HG03175 (cell line): Measurements from ENCODE around the gene SCARB2.
"Not testable (repeated sequence)": the region's sequence is repeated elsewhere in the genome, so short reads cannot be mapped to it uniquely, and the experiment has no call there.

Experiments used
- ATAC-seq: cut with Tn5 transposase; IDR thresholded peaks from one replicate; pipeline ENCODE4 v1.9.1; 2021; ENCODE audit warnings: mild to moderate bottlenecking, moderate library complexity; ENCODE audit not compliant: unreplicated experiment

The SCARB2 gene, protein sequence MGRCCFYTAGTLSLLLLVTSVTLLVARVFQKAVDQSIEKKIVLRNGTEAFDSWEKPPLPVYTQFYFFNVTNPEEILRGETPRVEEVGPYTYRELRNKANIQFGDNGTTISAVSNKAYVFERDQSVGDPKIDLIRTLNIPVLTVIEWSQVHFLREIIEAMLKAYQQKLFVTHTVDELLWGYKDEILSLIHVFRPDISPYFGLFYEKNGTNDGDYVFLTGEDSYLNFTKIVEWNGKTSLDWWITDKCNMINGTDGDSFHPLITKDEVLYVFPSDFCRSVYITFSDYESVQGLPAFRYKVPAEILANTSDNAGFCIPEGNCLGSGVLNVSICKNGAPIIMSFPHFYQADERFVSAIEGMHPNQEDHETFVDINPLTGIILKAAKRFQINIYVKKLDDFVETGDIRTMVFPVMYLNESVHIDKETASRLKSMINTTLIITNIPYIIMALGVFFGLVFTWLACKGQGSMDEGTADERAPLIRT

GRCh38 chr4:76213415-76214176 is at the start of gene SCARB2:
TSS of gene SCARB2 (minus strand) at chr4:76213824. CDS start at chr4:76213543, 281 bp downstream.
- peak; percentile 81 for ATAC-seq

DNA sequence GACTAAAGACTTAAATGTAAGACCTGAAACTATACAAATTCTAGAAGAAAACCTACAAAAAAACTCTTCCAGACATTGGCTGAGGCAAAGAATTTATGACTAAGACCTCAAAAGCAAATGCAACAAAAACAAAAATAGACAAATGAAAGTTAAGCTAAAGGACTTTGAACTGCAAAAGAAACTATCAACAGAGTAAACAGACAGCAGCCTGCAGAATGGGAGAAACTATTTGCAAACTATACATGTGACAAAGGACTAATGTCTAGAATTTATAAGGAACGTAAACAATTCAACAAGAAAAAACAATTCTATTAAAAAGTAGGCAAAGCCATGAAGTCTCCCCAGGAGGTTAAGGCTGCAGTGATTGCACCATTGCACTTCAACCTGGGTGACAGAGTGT is 46.9 kb upstream of the SCARB2 start:
- ATAC-seq = no peak

DNA sequence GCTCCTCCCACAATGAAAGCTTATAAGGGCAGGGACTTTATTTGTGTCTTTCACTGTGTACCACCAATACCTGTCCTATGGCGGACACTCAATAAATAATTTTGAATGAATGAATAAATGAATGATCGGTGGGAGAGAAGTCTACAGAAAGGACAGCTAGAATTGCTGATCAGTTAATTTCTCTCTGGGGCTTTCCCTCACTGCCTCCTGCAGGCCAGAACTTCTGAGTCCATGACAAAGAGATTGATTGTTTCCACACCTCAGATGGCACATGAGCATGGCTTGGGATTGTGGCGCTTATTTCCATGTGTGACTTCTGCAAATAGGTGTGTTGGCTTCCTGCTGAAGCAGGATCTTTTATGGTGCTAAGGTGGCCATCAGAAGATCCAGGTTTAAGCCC is 44.2 kb upstream of the SCARB2 start:
- ATAC-seq = no peak

- ATAC-seq = no peak
Measured at GRCh38 chr4:76256968-76257367, 43.3 kb upstream of the SCARB2 start.

GRCh38 chr4:76256032-76256431 is 42.4 kb upstream of the SCARB2 start:
- ATAC-seq = no peak

DNA sequence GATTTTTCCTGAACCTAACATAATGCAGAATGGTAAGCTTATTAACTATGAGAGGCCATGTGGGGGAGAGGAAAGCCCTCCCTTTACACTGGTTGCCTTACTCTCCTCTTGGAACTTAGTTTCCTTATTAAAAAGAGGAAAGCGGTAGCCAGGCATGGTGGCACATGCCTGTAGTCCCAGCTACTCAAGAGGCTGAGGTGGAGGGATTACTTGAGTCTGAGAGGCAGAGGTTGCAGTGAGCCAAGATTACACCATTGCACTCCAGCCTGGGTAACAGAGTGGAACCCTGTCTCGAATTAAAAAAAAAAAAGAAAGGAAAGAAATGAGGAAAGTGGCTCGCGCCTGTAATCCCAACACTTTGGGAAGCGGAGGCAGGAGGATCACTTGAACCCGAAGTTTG is 39.9 kb upstream of the SCARB2 start:
- ATAC-seq = no peak

GRCh38 chr4:76252271-76252653 is 38.6 kb upstream of the SCARB2 start:
- no peak for ATAC-seq

GRCh38 chr4:76251441-76252270 is 38.0 kb upstream of the SCARB2 start, which contains the start of gene FAM47E:
TSS of gene FAM47E (plus strand) at chr4:76251721. CDS start at chr4:76251747, 26 bp downstream.
- ATAC-seq = no peak

GRCh38 chr4:76250962-76251361 is 37.3 kb upstream of the SCARB2 start:
- ATAC-seq = no peak

GRCh38 chr4:76246852-76247251 is 33.2 kb upstream of the SCARB2 start:
- ATAC-seq = no peak

DNA sequence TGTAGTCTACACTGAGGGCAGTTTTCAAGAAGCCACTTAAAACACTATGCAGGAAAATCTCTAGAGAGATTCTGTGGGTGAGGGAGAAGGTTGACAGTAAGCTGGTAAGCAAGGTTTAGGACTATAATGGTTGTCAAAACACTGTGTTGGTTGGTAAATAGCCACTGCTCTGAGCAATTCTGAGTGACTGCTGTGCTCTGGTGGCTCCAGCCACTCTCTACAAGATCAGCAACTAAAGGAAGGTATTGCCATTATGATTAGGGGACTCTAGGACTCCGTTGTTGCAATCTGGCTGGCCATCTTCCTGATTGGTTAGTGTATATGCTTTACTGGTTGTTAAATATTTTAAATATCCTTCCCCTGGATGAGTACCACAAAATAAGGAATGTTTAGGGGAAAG is 32.4 kb upstream of the SCARB2 start:
- no peak for ATAC-seq

- not testable (repeated sequence) for ATAC-seq
Measured at GRCh38 chr4:76243877-76244276, 30.3 kb upstream of the SCARB2 start.

GRCh38 chr4:76240236-76240635 is 26.6 kb upstream of the SCARB2 start:
- ATAC-seq = no peak

- no peak for ATAC-seq
Measured at GRCh38 chr4:76238701-76239100, 25.1 kb upstream of the SCARB2 start.

GRCh38 chr4:76238236-76238635 is 24.6 kb upstream of the SCARB2 start:
- no peak for ATAC-seq

DNA sequence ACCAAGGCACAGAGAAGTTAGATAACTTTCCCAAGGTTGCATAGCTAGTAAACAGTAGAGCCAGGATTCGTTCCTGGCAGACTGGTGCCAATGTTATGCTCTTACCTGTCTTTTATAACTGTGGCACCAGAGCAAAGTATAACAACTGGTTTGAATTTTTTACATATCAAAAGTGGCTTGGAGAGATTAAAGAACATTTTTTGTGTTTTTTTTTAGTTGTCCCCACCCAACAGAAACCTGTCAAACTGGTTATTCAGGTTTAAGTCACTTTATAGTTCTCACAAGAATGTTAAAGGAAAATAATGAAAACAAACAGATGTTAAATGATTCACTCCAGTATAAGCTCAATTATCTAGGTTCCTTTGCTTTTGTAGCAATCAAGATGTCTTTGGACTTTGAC is 22.3 kb upstream of the SCARB2 start:
- no peak for ATAC-seq

GRCh38 chr4:76235407-76235806 is 21.8 kb upstream of the SCARB2 start:
- ATAC-seq = no peak

DNA sequence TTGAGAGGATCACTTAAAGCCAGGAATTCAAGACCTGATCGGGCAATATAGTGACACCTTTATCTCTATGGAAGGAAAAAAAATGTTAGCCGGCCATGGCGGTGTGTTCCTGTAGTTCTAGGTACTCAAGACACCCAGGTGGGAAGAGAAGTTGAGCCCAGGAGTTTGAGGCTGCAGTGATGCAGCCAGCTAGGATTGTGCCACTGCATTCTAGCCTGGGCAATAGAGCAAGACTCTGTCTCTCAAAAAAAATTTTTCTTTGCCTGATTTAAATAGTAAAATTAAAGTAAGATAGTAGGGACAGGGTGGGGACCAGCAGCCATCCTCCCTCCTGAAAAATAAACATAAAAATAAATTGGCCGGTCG is 21.0 kb upstream of the SCARB2 start:
- no peak for ATAC-seq

DNA sequence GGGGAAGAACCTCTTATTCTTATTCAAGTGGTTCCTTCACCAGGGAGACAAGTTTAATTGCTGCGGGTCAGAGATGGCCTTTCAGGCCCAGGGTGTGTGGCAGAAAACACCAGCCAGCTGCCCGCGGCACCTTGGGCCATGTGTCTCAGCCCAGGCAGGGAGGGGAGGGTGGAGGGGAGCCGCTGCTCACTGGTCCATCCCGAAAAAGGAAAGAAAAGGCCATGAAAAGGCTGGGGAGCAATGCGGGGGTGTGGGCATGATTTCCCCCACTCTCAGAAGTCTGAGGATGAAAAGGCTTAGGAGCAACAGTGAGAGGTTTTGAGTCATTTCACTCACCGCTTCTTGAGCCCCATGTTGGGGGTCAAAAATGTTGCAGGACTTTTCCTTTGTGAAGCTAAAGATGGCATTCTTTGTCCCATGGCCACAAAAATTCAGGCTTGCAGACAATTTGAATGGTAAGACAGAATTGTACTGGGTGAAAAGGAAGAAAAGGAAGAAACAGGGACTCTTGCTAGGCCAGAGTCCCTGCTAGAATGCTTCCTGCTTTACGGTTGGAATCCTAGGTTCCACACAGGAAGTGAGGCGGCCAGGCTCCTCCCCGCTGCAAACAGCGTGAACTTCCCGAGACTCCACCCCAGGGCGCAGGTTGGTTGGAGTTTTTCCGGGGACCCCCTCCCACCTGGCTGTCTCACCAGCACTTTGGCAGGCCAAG is 20.5 kb upstream of the SCARB2 start:
- no peak for ATAC-seq

DNA sequence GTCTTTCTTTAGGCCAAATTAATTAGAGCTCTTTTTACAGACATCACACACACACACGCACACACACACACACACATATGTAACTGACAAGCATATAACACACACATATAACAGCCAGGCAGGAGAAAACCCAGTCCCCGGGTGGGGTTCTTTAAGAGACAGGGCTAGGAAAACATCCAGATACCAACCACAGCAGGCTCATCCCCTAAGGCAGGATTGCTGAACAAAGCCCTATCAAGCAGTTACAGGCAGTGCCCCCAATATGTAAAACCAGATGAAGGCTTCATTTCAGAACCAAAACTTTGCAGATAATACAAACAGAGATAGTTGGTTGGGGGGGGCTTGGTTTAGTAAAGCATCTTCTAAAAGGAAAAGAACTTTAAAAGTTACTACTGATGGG is 19.9 kb upstream of the SCARB2 start:
- ATAC-seq = no peak

DNA sequence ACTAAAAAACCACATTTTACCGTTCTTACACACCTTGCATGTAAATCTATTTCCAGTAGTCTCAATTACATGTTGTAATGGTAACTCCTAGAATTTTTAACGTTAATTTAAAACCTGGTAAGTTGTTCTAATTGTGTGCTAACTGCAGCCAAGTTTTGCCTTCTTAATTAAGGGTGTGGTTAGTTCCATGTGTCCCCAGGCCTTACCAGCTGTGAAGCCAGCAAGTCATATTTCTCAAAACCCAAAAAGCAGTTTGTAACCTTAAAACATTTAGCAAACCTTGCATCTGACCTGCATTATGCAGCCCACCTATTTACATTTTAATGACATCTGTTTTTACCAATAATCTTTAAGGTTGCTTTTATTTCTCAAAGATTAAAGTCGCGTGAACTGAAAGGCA is 19.5 kb upstream of the SCARB2 start:
- no peak for ATAC-seq
